Right lobe of liver (tissue), 4 donors: ENCODE measurements around the gene NUP210L.

Experiments used
- CTCF ChIP-seq, 4 donors: fragments of 200-600 bp in 3 of 4; fragments of 450-650 bp in 1 of 4; IDR thresholded peaks; one replicate each; pipeline versions ENCODE4 v1.5.1 to v1.8.0; 2016 to 2022; ENCODE audit warnings: antibody characterized with exemption in 4 of 4, mild to moderate bottlenecking in 2 of 4
- POLR2A ChIP-seq: fragments of 450-650 bp; IDR thresholded peaks from one replicate; pipeline ENCODE4 v1.6.1; 2017; ENCODE audit warnings: antibody characterized with exemption, mild to moderate bottlenecking
- donor health status: DM: no; HTN: no; CAD: no.
- donor health status: DM: no; HTN: no; CAD: no.
- donor health status: DM: no; HTN: yes; CAD: no.

GRCh38 chr1:154097873-154098272 lies 57.0 kb downstream of the NUP210L start:
- TF ChIP-seq POLR2A (no peak), CTCF (IDR thresholded peaks at IDR 0.05) (no peak)
